Caco-2 (cell line): ENCODE data around the gene UGT1A8. TPM values are rescaled to one million over a fixed set of nuclear protein-coding genes. Genes with fewer than 3 reads are reported as not detected.

Experiments
- BruUV-seq: library from RNA; stranded (reverse); fragments of 400-500 nt; replicated peaks from 2 replicates; lab custom pipeline; 2021; lab: Mats Ljungman, UMichigan
- CTCF ChIA-PET: fragments of 300-600 bp; sonication (Branson Sonifier 250); formaldehyde crosslinking; loops from one replicate; lab custom pipeline; 2022; ENCODE audit warnings: antibody characterized with exemption; lab: Charles Lee
- POLR2A ChIA-PET: fragments of 300-600 bp; sonication (Branson Sonifier 250); formaldehyde crosslinking; loops from one replicate; lab custom pipeline; 2022; ENCODE audit warnings: antibody characterized with exemption; lab: Charles Lee
- DNase-seq, 2 experiments: peaks; one replicate each; pipeline versions ENCODE4 v3.0.0 to v3.0.0-alpha.2; 2020 to 2022
- H3K27me3 ChIP-seq: replicated peaks from 2 replicates; pipeline ENCODE4 v1.6.0; 2011; ENCODE audit warnings: low read length; ENCODE audit not compliant: control insufficient read depth, insufficient read depth
- H3K36me3 ChIP-seq: 2 replicates; pipeline ENCODE4 v1.5.1; 2011; ENCODE audit warnings: low read length; ENCODE audit not compliant: control insufficient read depth, insufficient read depth
- H3K4me1 ChIP-seq: fragments of 250-450 bp; sonication (Bioruptor Pico); 2 replicates; pipeline ENCODE4 v1.5.1; 2020; ENCODE audit warnings: mild to moderate bottlenecking
- H3K4me3 ChIP-seq: 2 replicates; pipeline ENCODE4 v1.5.1; 2011; ENCODE audit warnings: low read depth, mild to moderate bottlenecking, control low read depth, low read length
- H3K9me3 ChIP-seq: fragments of 250-450 bp; sonication (Bioruptor Pico); 2 replicates; pipeline ENCODE4 v1.5.1; 2020; ENCODE audit warnings: mild to moderate bottlenecking, moderate library complexity
- H3K27ac Mint-ChIP-seq: one replicate; pipeline ENCODE4 v1.8.0; 2022; ENCODE audit warnings: mixed read lengths; ENCODE audit not compliant: unreplicated experiment
- H3K27me3 Mint-ChIP-seq: one replicate; pipeline ENCODE4 v1.8.0; 2022; ENCODE audit warnings: mixed read lengths; ENCODE audit not compliant: insufficient read depth, unreplicated experiment
- H3K36me3 Mint-ChIP-seq: one replicate; pipeline ENCODE4 v1.8.0; 2022; ENCODE audit warnings: mild to moderate bottlenecking, mixed read lengths; ENCODE audit not compliant: insufficient read depth, unreplicated experiment
- H3K4me1 Mint-ChIP-seq: one replicate; pipeline ENCODE4 v1.8.0; 2022; ENCODE audit warnings: low read depth, mixed read lengths; ENCODE audit not compliant: unreplicated experiment
- H3K4me3 Mint-ChIP-seq: one replicate; pipeline ENCODE4 v1.8.0; 2022; ENCODE audit warnings: mild to moderate bottlenecking, moderate library complexity, mixed read lengths; ENCODE audit not compliant: unreplicated experiment
- H3K9me3 Mint-ChIP-seq: one replicate; pipeline ENCODE4 v1.8.0; 2022; ENCODE audit warnings: mixed read lengths; ENCODE audit not compliant: unreplicated experiment
- CTCF ChIP-seq, 2 experiments: fragments of 200-600 bp in 1 of 2; IDR thresholded peaks; 1 replicate in 1 of 2; 2 replicates in 1 of 2; pipeline versions ENCODE4 v1.5.1 to v1.8.0; 2011 to 2022; ENCODE audit warnings: antibody characterized with exemption in 1 of 2, control low read depth in 1 of 2, inconsistent platforms in 1 of 2, low read depth in 1 of 2, low read length in 1 of 2, mild to moderate bottlenecking in 1 of 2, moderate library complexity in 1 of 2; ENCODE audit not compliant: insufficient read depth in 1 of 2, severe bottlenecking in 1 of 2, unreplicated experiment in 1 of 2
- intact Hi-C: fragments of 100-400 bp; cut with micrococcal nuclease; formaldehyde crosslinking; loops from one replicate; pipeline ENCODE4 v1.10.0; 2022; ENCODE audit not compliant: unreplicated experiment
- total RNA-seq: library from RNA; stranded (reverse); gene quantifications from 2 replicates; pipeline ENCODE4 v1.2.3, GENCODE V29; 2022

Gene UGT1A8
- total RNA-seq, 1 experiment from 2014 or later = 0.50 TPM

DNA sequence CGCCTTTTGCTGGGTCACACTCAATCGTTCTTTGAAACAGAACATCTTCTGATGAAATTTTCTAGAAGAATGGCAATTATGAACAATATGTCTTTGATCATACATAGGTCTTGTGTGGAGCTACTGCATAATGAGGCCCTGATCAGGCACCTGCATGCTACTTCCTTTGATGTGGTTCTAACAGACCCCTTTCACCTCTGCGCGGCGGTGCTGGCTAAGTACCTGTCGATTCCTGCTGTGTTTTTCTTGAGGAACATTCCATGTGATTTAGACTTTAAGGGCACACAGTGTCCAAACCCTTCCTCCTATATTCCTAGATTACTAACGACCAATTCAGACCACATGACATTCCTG lies 95.8 kb downstream of the UGT1A8 start:
- H3K4me3 ChIP-seq = no peak overlapping the region
- TF ChIP-seq CTCF (IDR thresholded peaks at IDR 0.05; ENCODE audit: insufficient read depth in 1 of 2, low read depth in 1 of 2, low read length in 1 of 2, severe bottlenecking in 1 of 2, unreplicated experiment in 1 of 2) = no peak
- peaks cover 14% of the 10 kb centered on the region for H3K4me1 ChIP-seq
- H3K27ac Mint-ChIP-seq = no peak overlapping the region
- H3K9me3 Mint-ChIP-seq = no peaks in the 10 kb centered on the region
- H3K4me3 Mint-ChIP-seq = no peak overlapping the region
- CTCF ChIA-PET = no interaction called here
- peaks cover 11% of the 10 kb centered on the region for H3K4me1 Mint-ChIP-seq
- DNase-seq = no peak
- BruUV-seq = no TSS peak
- peaks cover 7% of the 10 kb centered on the region for H3K36me3 Mint-ChIP-seq
- intact Hi-C loops = loop anchor here (5.0 kb wide), 2 partner anchors 131 to 146 kb away; partner anchors contain the start of gene USP40
- H3K27me3 ChIP-seq = no peaks in the 10 kb centered on the region
- H3K9me3 ChIP-seq = no peaks in the 10 kb centered on the region
- H3K27me3 Mint-ChIP-seq = no peaks in the 10 kb centered on the region
- no peaks in the 10 kb centered on the region for H3K36me3 ChIP-seq
- POLR2A ChIA-PET = no interaction called here

- Histone ChIP-seq H3K4me1 (peaks cover 10% of the 10 kb centered on the region; the same call in 1 of the 2 replicates), H3K4me3 (no peak overlapping the region), H3K9me3 (no peaks in the 10 kb centered on the region), H3K36me3 (no peaks in the 10 kb centered on the region), H3K27me3 (no peaks in the 10 kb centered on the region)
- BruUV-seq = no TSS peak
- ChIA-PET CTCF (no interaction called here), POLR2A (no interaction called here)
- no peaks in the 10 kb centered on the region for H3K27me3 Mint-ChIP-seq
- H3K36me3 Mint-ChIP-seq = peaks cover 13% of the 10 kb centered on the region
- no peak for TF ChIP-seq CTCF (IDR thresholded peaks at IDR 0.05; ENCODE audit: insufficient read depth in 1 of 2, low read depth in 1 of 2, low read length in 1 of 2, severe bottlenecking in 1 of 2, unreplicated experiment in 1 of 2)
- intact Hi-C loops = loop anchor here (5.0 kb wide), 2 partner anchors 132 to 147 kb away; partner anchors contain the start of gene USP40
- H3K4me1 Mint-ChIP-seq = peaks cover 11% of the 10 kb centered on the region
- no peak overlapping the region for H3K4me3 Mint-ChIP-seq
- DNase-seq = no peak
- no peak overlapping the region for H3K27ac Mint-ChIP-seq
- H3K9me3 Mint-ChIP-seq = no peaks in the 10 kb centered on the region
Measured at GRCh38 chr2:233714121-233714520, 96.7 kb downstream of the UGT1A8 start.

GRCh38 chr2:233718552-233718951 lies 101.1 kb downstream of the UGT1A8 start, which contains the start of gene UGT1A4:
Gene UGT1A4, plus strand, starts transcription at chr2:233718736. Its CDS starts 85 bp downstream, at chr2:233718821.
- CTCF ChIA-PET = no interaction called here
- BruUV-seq = no TSS peak

More at GRCh38 chr2:233718552-233718951, 101.1 kb downstream of the UGT1A8 start, which contains the start of gene UGT1A4:
- Mint-ChIP-seq H3K9me3 (no peaks in the 10 kb centered on the region), H3K4me1 (no peaks in the 10 kb centered on the region), H3K4me3 (no peak within 1 kb of the TSS), H3K36me3 (peaks cover 7% of the 10 kb centered on the region), H3K27ac (no peak within 1 kb of the TSS), H3K27me3 (no peaks in the 10 kb centered on the region)
- TF ChIP-seq CTCF (IDR thresholded peaks at IDR 0.05; ENCODE audit: insufficient read depth in 1 of 2, low read depth in 1 of 2, low read length in 1 of 2, severe bottlenecking in 1 of 2, unreplicated experiment in 1 of 2) = no peak
- DNase-seq = no peak
- Histone ChIP-seq H3K4me3 (no peak within 1 kb of the TSS), H3K36me3 (no peaks in the 10 kb centered on the region), H3K9me3 (no peaks in the 10 kb centered on the region), H3K4me1 (no peaks in the 10 kb centered on the region), H3K27me3 (no peaks in the 10 kb centered on the region)
- POLR2A ChIA-PET = no interaction called here
- intact Hi-C loops = no loop called here
